Activated B cell treated with CpG ODN at 0.5 μM for 24 hours (primary cell): Measurements from ENCODE around the gene LPAR3. TPM values are rescaled to one million over a fixed set of nuclear protein-coding genes. Genes with fewer than 3 reads are reported as not detected.

Experiments
- ATAC-seq: fragments of 200-7000 bp; cut with Tn5 transposase; one replicate; pipeline ENCODE4 v1.10.0; 2021; ENCODE audit warnings: low read depth, mild to moderate bottlenecking, moderate library complexity
- CTCF ChIA-PET: fragments of 350-600 bp; sonication (Branson Sonifier 250); formaldehyde crosslinking; loops from one replicate; lab custom pipeline; 2021; ENCODE audit warnings: antibody characterized with exemption; lab: Charles Lee
- POLR2A ChIA-PET: fragments of 350-600 bp; sonication (Branson Sonifier 250); formaldehyde crosslinking; loops from one replicate; lab custom pipeline; 2021; ENCODE audit warnings: antibody characterized with exemption; lab: Charles Lee
- DNase-seq: peaks from one replicate; pipeline ENCODE4 v3.0.0; 2022
- H3K27ac Mint-ChIP-seq: one replicate; pipeline ENCODE4 v1.8.0; 2020; ENCODE audit warnings: mixed read lengths
- H3K27me3 Mint-ChIP-seq: one replicate; pipeline ENCODE4 v1.8.0; 2021; ENCODE audit warnings: mixed read lengths
- H3K36me3 Mint-ChIP-seq: one replicate; pipeline ENCODE4 v1.8.0; 2021; ENCODE audit warnings: low read depth, mixed read lengths
- H3K4me1 Mint-ChIP-seq: one replicate; pipeline ENCODE4 v1.8.0; 2021; ENCODE audit warnings: mixed read lengths
- H3K4me3 Mint-ChIP-seq: one replicate; pipeline ENCODE4 v1.8.0; 2020; ENCODE audit warnings: mild to moderate bottlenecking, mixed read lengths
- H3K9me3 Mint-ChIP-seq: one replicate; pipeline ENCODE4 v1.8.0; 2020; ENCODE audit warnings: mixed read lengths
- intact Hi-C: fragments of 100-400 bp; cut with micrococcal nuclease; formaldehyde crosslinking; loops from one replicate; pipeline ENCODE4 v1.15.1; 2024
- total RNA-seq: library from RNA; stranded (reverse); gene quantifications from 2 replicates; pipeline ENCODE4 v1.2.3, GENCODE V29; 2022
- TF ChIP-seq, protein P1 (sequence below): fragments of 200-600 bp; IDR thresholded peaks from one replicate; pipeline ENCODE4 v1.8.0; 2022; ENCODE audit warnings: antibody characterized with exemption, mild to moderate bottlenecking

LPAR3 gene
- total RNA-seq, 1 donor from 2014 or later = 0.62 TPM

GRCh38 chr1:84939151-84939550, 46.1 kb upstream of the LPAR3 start:
- Mint-ChIP-seq H3K36me3 (peaks cover 41% of the 10 kb centered on the region), H3K4me3 (no peak overlapping the region), H3K27me3 (no peaks in the 10 kb centered on the region), H3K27ac (no peak overlapping the region), H3K4me1 (peaks cover 4% of the 10 kb centered on the region), H3K9me3 (no peaks in the 10 kb centered on the region)
- TF ChIP-seq, protein P1, sequence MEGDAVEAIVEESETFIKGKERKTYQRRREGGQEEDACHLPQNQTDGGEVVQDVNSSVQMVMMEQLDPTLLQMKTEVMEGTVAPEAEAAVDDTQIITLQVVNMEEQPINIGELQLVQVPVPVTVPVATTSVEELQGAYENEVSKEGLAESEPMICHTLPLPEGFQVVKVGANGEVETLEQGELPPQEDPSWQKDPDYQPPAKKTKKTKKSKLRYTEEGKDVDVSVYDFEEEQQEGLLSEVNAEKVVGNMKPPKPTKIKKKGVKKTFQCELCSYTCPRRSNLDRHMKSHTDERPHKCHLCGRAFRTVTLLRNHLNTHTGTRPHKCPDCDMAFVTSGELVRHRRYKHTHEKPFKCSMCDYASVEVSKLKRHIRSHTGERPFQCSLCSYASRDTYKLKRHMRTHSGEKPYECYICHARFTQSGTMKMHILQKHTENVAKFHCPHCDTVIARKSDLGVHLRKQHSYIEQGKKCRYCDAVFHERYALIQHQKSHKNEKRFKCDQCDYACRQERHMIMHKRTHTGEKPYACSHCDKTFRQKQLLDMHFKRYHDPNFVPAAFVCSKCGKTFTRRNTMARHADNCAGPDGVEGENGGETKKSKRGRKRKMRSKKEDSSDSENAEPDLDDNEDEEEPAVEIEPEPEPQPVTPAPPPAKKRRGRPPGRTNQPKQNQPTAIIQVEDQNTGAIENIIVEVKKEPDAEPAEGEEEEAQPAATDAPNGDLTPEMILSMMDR = no peak
- intact Hi-C loops = loop anchor here (5.0 kb wide), 2 partner anchors 157 to 317 kb away; no protein-coding TSS in a partner anchor
- ChIA-PET CTCF (interaction anchor here (1.6 to 2.0 kb wide), 2 partner anchors 10 to 88 kb away, joined by 5 to 12 read pairs; no protein-coding TSS in a partner anchor), POLR2A (no interaction called here)
- no peak for DNase-seq
- no peak for ATAC-seq

- Mint-ChIP-seq H3K4me3 (no peak overlapping the region), H3K36me3 (peaks cover 44% of the 10 kb centered on the region), H3K9me3 (no peaks in the 10 kb centered on the region), H3K4me1 (peaks cover 4% of the 10 kb centered on the region), H3K27me3 (no peaks in the 10 kb centered on the region), H3K27ac (no peak overlapping the region)
- intact Hi-C loops = loop anchor here (1.0 to 5.0 kb wide), 6 partner anchors 154 to 1031 kb away; no protein-coding TSS in a partner anchor
- CTCF ChIA-PET = interaction anchor here (1.0 to 3.7 kb wide), 14 partner anchors 9 to 318 kb away, joined by 3 to 26 read pairs (median 4); no protein-coding TSS in a partner anchor
- TF ChIP-seq, protein P1 = peak; percentile 99
- POLR2A ChIA-PET = no interaction called here
- DNase-seq (no peak), ATAC-seq (peak; percentile 70)
Measured at GRCh38 chr1:84936116-84936810, 43.3 kb upstream of the LPAR3 start.

- intact Hi-C loops = no loop called here
- no peaks in the 10 kb centered on the region for H3K9me3 Mint-ChIP-seq
- peaks cover 38% of the 10 kb centered on the region for H3K36me3 Mint-ChIP-seq
- ATAC-seq = no peak
- no peak overlapping the region for H3K27ac Mint-ChIP-seq
- peaks cover 4% of the 10 kb centered on the region for H3K4me1 Mint-ChIP-seq
- POLR2A ChIA-PET = no interaction called here
- CTCF ChIA-PET = no interaction called here
- no peaks in the 10 kb centered on the region for H3K27me3 Mint-ChIP-seq
- TF ChIP-seq, protein P1 = no peak
- DNase-seq = no peak
- no peak overlapping the region for H3K4me3 Mint-ChIP-seq
Measured at GRCh38 chr1:84933011-84933611, 40.1 kb upstream of the LPAR3 start.

GRCh38 chr1:84930831-84931230, 37.8 kb upstream of the LPAR3 start:
- POLR2A ChIA-PET = no interaction called here

GRCh38 chr1:84930329-84930728, 37.3 kb upstream of the LPAR3 start:
- POLR2A ChIA-PET = no interaction called here
- intact Hi-C loops = no loop called here
- TF ChIP-seq, protein P1 = no peak
- CTCF ChIA-PET = no interaction called here
- Mint-ChIP-seq H3K4me3 (no peak overlapping the region), H3K9me3 (no peaks in the 10 kb centered on the region), H3K4me1 (no peaks in the 10 kb centered on the region), H3K27me3 (no peaks in the 10 kb centered on the region), H3K27ac (no peak overlapping the region), H3K36me3 (peaks cover 40% of the 10 kb centered on the region)
- DNase-seq (no peak), ATAC-seq (no peak)

More at GRCh38 chr1:84930831-84931230, 37.8 kb upstream of the LPAR3 start:
- no peak overlapping the region for H3K4me3 Mint-ChIP-seq
- no peaks in the 10 kb centered on the region for H3K27me3 Mint-ChIP-seq
- CTCF ChIA-PET = no interaction called here
- TF ChIP-seq, protein P1 = no peak
- H3K4me1 Mint-ChIP-seq = no peaks in the 10 kb centered on the region
- ATAC-seq (no peak), DNase-seq (no peak)
- no peak overlapping the region for H3K27ac Mint-ChIP-seq
- intact Hi-C loops = no loop called here
- peaks cover 39% of the 10 kb centered on the region for H3K36me3 Mint-ChIP-seq
- H3K9me3 Mint-ChIP-seq = no peaks in the 10 kb centered on the region
